ENCODE data around the gene SIK3. TPM values are rescaled to one million over a fixed set of nuclear protein-coding genes. Genes with fewer than 3 reads are reported as not detected.

SIK3 gene
- polyA plus RNA-seq, 1 experiment, result 7.3 TPM

- no peak for DNase-seq (ENCODE audit: low read depth)
- H3K36me3 ChIP-seq (ENCODE audit: control insufficient read depth, insufficient read depth, low read length), result peaks cover 9% of the 10 kb centered on the region
- no peak for TF ChIP-seq CTCF (IDR thresholded peaks at IDR 0.05; ENCODE audit: insufficient read depth, low read depth, low read length)
- no peak overlapping the region for H3K4me3 ChIP-seq (ENCODE audit: low read depth, low read length)
- CTCF ChIA-PET, result no interaction called here
- no peaks in the 10 kb centered on the region for H3K27me3 ChIP-seq (ENCODE audit: control insufficient read depth, insufficient read depth, low read length)
- POLR2A ChIA-PET, result no interaction called here
Measured at GRCh38 chr11:116859175-116859574, 239.1 kb downstream of the SIK3 start.

DNA sequence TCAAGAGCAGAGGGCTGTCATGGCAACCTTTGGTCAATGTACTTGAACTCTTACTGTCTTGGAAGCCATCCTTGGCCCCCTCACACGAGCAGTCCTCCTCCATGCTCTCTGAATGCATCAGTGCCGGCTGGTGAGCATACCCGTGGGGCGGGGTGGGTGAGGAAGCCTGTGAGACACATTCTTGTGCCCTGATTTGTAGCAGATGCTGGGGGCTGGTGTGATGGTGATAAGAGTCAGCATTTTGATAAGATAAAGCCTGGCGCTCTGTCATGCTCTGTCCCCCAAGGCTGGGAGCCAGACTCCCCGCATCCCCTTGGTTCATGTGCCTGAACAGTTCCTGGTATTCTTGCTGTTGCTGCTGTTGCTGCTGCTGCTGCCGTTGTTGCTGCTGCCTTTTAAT lies 240.3 kb downstream of the SIK3 start:
- ChIA-PET CTCF (interaction anchor here (0.5 to 1.6 kb wide), 2 partner anchors 22 to 56 kb away, joined by 3 to 10 read pairs; no protein-coding TSS in a partner anchor), POLR2A (no interaction called here)
- H3K27me3 ChIP-seq (ENCODE audit: control insufficient read depth, insufficient read depth, low read length), result no peaks in the 10 kb centered on the region
- no peak for DNase-seq (ENCODE audit: low read depth)
- H3K36me3 ChIP-seq (ENCODE audit: control insufficient read depth, insufficient read depth, low read length), result peaks cover 9% of the 10 kb centered on the region
- no peak for TF ChIP-seq CTCF (IDR thresholded peaks at IDR 0.05; ENCODE audit: insufficient read depth, low read depth, low read length)
- no peak overlapping the region for H3K4me3 ChIP-seq (ENCODE audit: low read depth, low read length)

DNA sequence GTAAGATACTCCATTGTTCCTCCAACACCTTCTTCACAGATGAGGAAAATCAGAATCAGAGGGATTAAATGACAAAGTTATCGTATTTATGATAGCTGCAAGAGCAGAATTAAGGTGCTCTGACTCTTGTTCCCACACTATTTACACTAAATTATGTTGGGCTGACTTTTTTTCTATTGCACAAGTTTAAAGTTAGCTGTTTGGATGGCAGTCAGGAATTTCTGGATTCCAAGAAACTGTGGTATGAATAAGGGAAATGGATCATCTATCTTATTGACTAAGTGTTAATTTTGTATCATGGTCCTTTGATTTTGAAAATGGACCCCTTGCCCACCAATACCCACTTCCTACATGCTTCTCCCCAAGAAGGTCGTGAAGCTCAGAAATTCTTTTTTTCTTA lies 240.9 kb downstream of the SIK3 start:
- ChIA-PET POLR2A (no interaction called here), CTCF (interaction anchor here (0.7 to 1.6 kb wide), 3 partner anchors 21 to 66 kb away, joined by 3 to 10 read pairs (median 4); partner anchors contain the start of gene APOA5)

GRCh38 chr11:116856423-116856822 lies 241.8 kb downstream of the SIK3 start:
- Histone ChIP-seq H3K4me3 (ENCODE audit: low read depth, low read length) (no peak overlapping the region), H3K27me3 (ENCODE audit: control insufficient read depth, insufficient read depth, low read length) (no peaks in the 10 kb centered on the region), H3K36me3 (ENCODE audit: control insufficient read depth, insufficient read depth, low read length) (peaks cover 9% of the 10 kb centered on the region)
- ChIA-PET CTCF (interaction anchor here (1.0 to 1.6 kb wide), 2 partner anchors 20 to 64 kb away, joined by 4 read pairs; no protein-coding TSS in a partner anchor), POLR2A (no interaction called here)
- no peak for DNase-seq (ENCODE audit: low read depth)
- no peak for TF ChIP-seq CTCF (IDR thresholded peaks at IDR 0.05; ENCODE audit: insufficient read depth, low read depth, low read length)

More for the DNA sequence above, 240.9 kb downstream of the SIK3 start:
- Histone ChIP-seq H3K4me3 (ENCODE audit: low read depth, low read length) (no peak overlapping the region), H3K27me3 (ENCODE audit: control insufficient read depth, insufficient read depth, low read length) (no peaks in the 10 kb centered on the region), H3K36me3 (ENCODE audit: control insufficient read depth, insufficient read depth, low read length) (peaks cover 9% of the 10 kb centered on the region)
- DNase-seq (ENCODE audit: low read depth), result no peak
- TF ChIP-seq CTCF (IDR thresholded peaks at IDR 0.05; ENCODE audit: insufficient read depth, low read depth, low read length), result no peak

- POLR2A ChIA-PET, result no interaction called here
- no peaks in the 10 kb centered on the region for H3K27me3 ChIP-seq (ENCODE audit: control insufficient read depth, insufficient read depth, low read length)
- CTCF ChIA-PET, result no interaction called here
- TF ChIP-seq CTCF (IDR thresholded peaks at IDR 0.05; ENCODE audit: insufficient read depth, low read depth, low read length), result no peak
- H3K4me3 ChIP-seq (ENCODE audit: low read depth, low read length), result no peak overlapping the region
- peaks cover 9% of the 10 kb centered on the region for H3K36me3 ChIP-seq (ENCODE audit: control insufficient read depth, insufficient read depth, low read length)
- DNase-seq (ENCODE audit: low read depth), result no peak
Measured at GRCh38 chr11:116855413-116855812, 242.8 kb downstream of the SIK3 start.

All from BJ (cell line).